A549 (cell line): ENCODE results near the gene CTNNBL1. TPM values are rescaled to one million over a fixed set of nuclear protein-coding genes. Genes with fewer than 3 reads are reported as not detected.

Experiments
- ATAC-seq, 2 experiments: fragments of 200-7000 bp in 1 of 2; fragments of >200 bp in 1 of 2; cut with Nextera tagmentation in 1 of 2; cut with Tn5 transposase in 1 of 2; 3 replicates each; pipeline versions ENCODE4 v1.8.0 to v1.9.1; 2018 to 2020; ENCODE audit warnings: mild to moderate bottlenecking in 1 of 2, moderate library complexity in 1 of 2
- CTCF ChIA-PET: fragments of 300-600 bp; sonication (Branson Sonifier 250); formaldehyde crosslinking; extraction: SDS; loops from one replicate; lab custom pipeline; 2021; ENCODE audit warnings: antibody characterized with exemption, inconsistent platforms; lab: Yijun Ruan, JAX
- POLR2A ChIA-PET: fragments of 350-600 bp; formaldehyde crosslinking; extraction: SDS; loops from one replicate; lab custom pipeline; 2021; ENCODE audit warnings: antibody characterized with exemption, inconsistent platforms; lab: Yijun Ruan, JAX
- DNase-seq, 2 experiments: peaks; one replicate each; pipeline versions ENCODE4 v3.0.0 to v3.0.0-alpha.2; 2011 to 2016; ENCODE audit warnings: low read depth in 1 of 2, low spot score in 1 of 2
- FAIRE-seq: peaks from 2 replicates; lab custom pipeline; 2011; peaks lifted over from hg19 to GRCh38; lab: Jason Lieb, UNC
- H3K27ac ChIP-seq, 2 experiments: fragments of >200 bp; sonication (Bioruptor Twin); formaldehyde crosslinking; 3 replicates each; pipeline ENCODE4 v1.5.1; 2016 to 2017
- H3K4me1 ChIP-seq: fragments of >200 bp; sonication (Bioruptor Twin); formaldehyde crosslinking; 3 replicates; pipeline ENCODE4 v1.6.1; 2016
- H3K4me2 ChIP-seq: fragments of >200 bp; sonication (Bioruptor Twin); formaldehyde crosslinking; 3 replicates; pipeline ENCODE4 v1.6.1; 2016
- H3K4me3 ChIP-seq: fragments of >200 bp; sonication (Bioruptor Twin); formaldehyde crosslinking; 3 replicates; pipeline ENCODE4 v1.5.1; 2016
- H3K9me3 ChIP-seq: fragments of >200 bp; sonication (Bioruptor Twin); formaldehyde crosslinking; 3 replicates; pipeline ENCODE4 v1.6.1; 2016
- BCL3 ChIP-seq: fragments of >200 bp; sonication (Bioruptor Twin); formaldehyde crosslinking; IDR thresholded peaks from 3 replicates; pipeline ENCODE4 v1.6.1; 2016
- BHLHE40 ChIP-seq: IDR thresholded peaks from 2 replicates; pipeline ENCODE4 v1.6.1; 2012; ENCODE audit warnings: low read depth, low read length, inconsistent platforms
- CBX8 ChIP-seq: fragments of 200-600 bp; sonication (generic); IDR thresholded peaks from 2 replicates; pipeline ENCODE4 v1.6.1; 2016
- CEBPB ChIP-seq, 2 experiments: fragments of >200 bp in 1 of 2; sonication (Bioruptor Twin) in 1 of 2; formaldehyde crosslinking in 1 of 2; IDR thresholded peaks; 2 replicates each; pipeline ENCODE4 v1.6.1; 2012 to 2016
- CHD2 ChIP-seq: fragments of 150-350 bp; IDR thresholded peaks from 2 replicates; pipeline ENCODE4 v1.6.1; 2014; ENCODE audit warnings: low read length; ENCODE audit not compliant: partially characterized antibody
- CHD4 ChIP-seq: fragments of 200-600 bp; sonication (generic); IDR thresholded peaks from 2 replicates; pipeline ENCODE4 v1.6.1; 2016; ENCODE audit warnings: antibody characterized with exemption, mild to moderate bottlenecking, borderline replicate concordance
- EHMT2 ChIP-seq: fragments of 200-600 bp; sonication (generic); IDR thresholded peaks from 2 replicates; pipeline ENCODE4 v1.6.1; 2016; ENCODE audit warnings: antibody characterized with exemption, low read depth, mild to moderate bottlenecking, moderate library complexity
- ELK1 ChIP-seq: fragments of 150-350 bp; IDR thresholded peaks from 2 replicates; pipeline ENCODE4 v1.6.1; 2014; ENCODE audit warnings: low read depth, mild to moderate bottlenecking, low read length
- EP300 ChIP-seq, 2 experiments: fragments of >200 bp; sonication (Bioruptor Twin); formaldehyde crosslinking; IDR thresholded peaks; 2 replicates in 1 of 2; 3 replicates in 1 of 2; pipeline ENCODE4 v1.6.1; 2016 to 2017
- FOXS1 ChIP-seq: fragments of 250-450 bp; sonication (Bioruptor Pico); IDR thresholded peaks from 2 replicates; pipeline ENCODE4 v1.5.0; 2020; ENCODE audit warnings: mild to moderate bottlenecking, moderate library complexity
- GATA3 ChIP-seq: IDR thresholded peaks from 2 replicates; pipeline ENCODE4 v1.6.1; 2012; ENCODE audit warnings: borderline replicate concordance
- HEYL ChIP-seq: fragments of 250-450 bp; sonication (Bioruptor Pico); IDR thresholded peaks from 2 replicates; pipeline ENCODE4 v1.8.0; 2021; ENCODE audit warnings: mild to moderate bottlenecking, moderate library complexity
- HOXA7 ChIP-seq: fragments of 250-450 bp; sonication (Bioruptor Pico); IDR thresholded peaks from 2 replicates; pipeline ENCODE4 v1.5.0; 2020; ENCODE audit warnings: mild to moderate bottlenecking, moderate library complexity
- HOXB5 ChIP-seq: fragments of 250-450 bp; sonication (Bioruptor Pico); IDR thresholded peaks from 2 replicates; pipeline ENCODE4 v1.5.0; 2020; ENCODE audit warnings: mild to moderate bottlenecking, moderate library complexity
- JUN ChIP-seq, 2 experiments: fragments of >200 bp; sonication (Bioruptor Twin); formaldehyde crosslinking; IDR thresholded peaks; 2 replicates in 1 of 2; 3 replicates in 1 of 2; pipeline ENCODE4 v1.6.1; 2016 to 2017
- KDM1A ChIP-seq: fragments of 200-600 bp; sonication (generic); IDR thresholded peaks from 2 replicates; pipeline ENCODE4 v1.6.1; 2016; ENCODE audit warnings: low read depth, mild to moderate bottlenecking
- KDM5A ChIP-seq: fragments of 200-600 bp; sonication (generic); IDR thresholded peaks from 2 replicates; pipeline ENCODE4 v1.6.1; 2016; ENCODE audit warnings: antibody characterized with exemption, mild to moderate bottlenecking
- MAX ChIP-seq: IDR thresholded peaks from 2 replicates; pipeline ENCODE4 v1.6.1; 2012
- NFE2L2 ChIP-seq: fragments of 150-350 bp; conservative IDR thresholded peaks from 2 replicates; pipeline ENCODE4 v1.6.1; 2014; ENCODE audit warnings: low read length
- NPAS2 ChIP-seq: fragments of 250-450 bp; sonication (Bioruptor Pico); IDR thresholded peaks from 2 replicates; pipeline ENCODE4 v1.8.0; 2022; ENCODE audit warnings: mild to moderate bottlenecking, moderate library complexity, borderline replicate concordance
- POLR2AphosphoS2 ChIP-seq: conservative IDR thresholded peaks from 2 replicates; pipeline ENCODE4 v1.6.1; 2012; ENCODE audit warnings: low read length, improper control_type of control experiment, inconsistent platforms
- RAD21 ChIP-seq, 2 experiments: fragments of >200 bp in 1 of 2; sonication (Bioruptor Twin) in 1 of 2; formaldehyde crosslinking in 1 of 2; IDR thresholded peaks in 1 of 2; conservative IDR thresholded peaks in 1 of 2; 2 replicates in 1 of 2; 3 replicates in 1 of 2; pipeline ENCODE4 v1.6.1; 2012 to 2018; ENCODE audit warnings: inconsistent platforms in 1 of 2
- RARB ChIP-seq: fragments of 250-450 bp; sonication (Bioruptor Pico); IDR thresholded peaks from 2 replicates; pipeline ENCODE4 v1.8.0; 2021; ENCODE audit warnings: mild to moderate bottlenecking, moderate library complexity
- RFX5 ChIP-seq: fragments of 450-650 bp; IDR thresholded peaks from 2 replicates; pipeline ENCODE4 v1.7.1; 2014; ENCODE audit warnings: antibody characterized with exemption, mild to moderate bottlenecking, moderate library complexity
- RNF2 ChIP-seq: fragments of 200-600 bp; sonication (generic); IDR thresholded peaks from 2 replicates; pipeline ENCODE4 v1.6.1; 2016; ENCODE audit warnings: low read depth, mild to moderate bottlenecking, antibody characterized with exemption, moderate library complexity, borderline replicate concordance
- TFCP2L1 ChIP-seq: fragments of 250-450 bp; sonication (Bioruptor Pico); IDR thresholded peaks from 2 replicates; pipeline ENCODE4 v1.5.0; 2021; ENCODE audit warnings: mild to moderate bottlenecking
- ZFP36 ChIP-seq: fragments of 450-650 bp; IDR thresholded peaks from 2 replicates; pipeline ENCODE4 v1.6.1; 2014; ENCODE audit warnings: borderline replicate concordance; ENCODE audit not compliant: partially characterized antibody
- WGBS: methylation state at CpG from one replicate; pipeline ENCODE4 v1.1.6; 2017; ENCODE audit errors: missing lambda C conversion rate; 5-methylcytosine and 5-hydroxymethylcytosine counted together
- polyA plus RNA-seq, 4 experiments: library from polyadenylated mRNA; depleted of rRNA in 3 of 4; stranded (reverse); fragments of >200 nt; fragmentation: RNase III in 1 of 4; extraction: RNeasy Plus Mini Kit Qiagen cat#74134 plus additional on column Dnase treatment in 1 of 4; gene quantifications; 2 replicates in 3 of 4; 3 replicates in 1 of 4; pipeline ENCODE4 v1.2.3, GENCODE V29; 2011 to 2017
- TF ChIP-seq, protein P1 (sequence below): fragments of 250-450 bp; sonication (Bioruptor Pico); IDR thresholded peaks from 2 replicates; pipeline ENCODE4 v1.5.0; 2021; ENCODE audit warnings: mild to moderate bottlenecking, moderate library complexity, borderline replicate concordance

Gene CTNNBL1
- polyA plus RNA-seq, 2 of the 4 experiments (the other 2 are of a cell fraction), result 41.0 to 59.9 TPM

GRCh38 chr20:37894454-37894853 is 200.6 kb downstream of the CTNNBL1 start:
- Histone ChIP-seq H3K9me3 (no peaks in the 10 kb centered on the region), H3K4me3 (no peak overlapping the region), H3K4me2 (no peak overlapping the region), H3K4me1 (no peaks in the 10 kb centered on the region; the same call in 2 of the 3 replicates), H3K27ac (no peak overlapping the region)
- FAIRE-seq, result no peak
- no peak for DNase-seq
- TF ChIP-seq CHD4 (no peak), CEBPB (IDR thresholded peaks at IDR 0.05) (no peak), RNF2 (no peak), EHMT2 (no peak)
- TF ChIP-seq, protein P1, sequence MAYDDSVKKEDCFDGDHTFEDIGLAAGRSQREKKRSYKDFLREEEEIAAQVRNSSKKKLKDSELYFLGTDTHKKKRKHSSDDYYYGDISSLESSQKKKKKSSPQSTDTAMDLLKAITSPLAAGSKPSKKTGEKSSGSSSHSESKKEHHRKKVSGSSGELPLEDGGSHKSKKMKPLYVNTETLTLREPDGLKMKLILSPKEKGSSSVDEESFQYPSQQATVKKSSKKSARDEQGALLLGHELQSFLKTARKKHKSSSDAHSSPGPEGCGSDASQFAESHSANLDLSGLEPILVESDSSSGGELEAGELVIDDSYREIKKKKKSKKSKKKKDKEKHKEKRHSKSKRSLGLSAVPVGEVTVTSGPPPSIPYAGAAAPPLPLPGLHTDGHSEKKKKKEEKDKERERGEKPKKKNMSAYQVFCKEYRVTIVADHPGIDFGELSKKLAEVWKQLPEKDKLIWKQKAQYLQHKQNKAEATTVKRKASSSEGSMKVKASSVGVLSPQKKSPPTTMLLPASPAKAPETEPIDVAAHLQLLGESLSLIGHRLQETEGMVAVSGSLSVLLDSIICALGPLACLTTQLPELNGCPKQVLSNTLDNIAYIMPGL (CRISPR knock-in tag), result no peak
- 57% methylated on average over 4 of the region's 4 CpGs for WGBS
- POLR2A ChIA-PET, result no interaction called here
- CTCF ChIA-PET, result interaction anchor here (0.6 to 1.8 kb wide), 4 partner anchors 9 to 330 kb away, joined by 3 to 7 read pairs (median 3); partner anchors contain the start of gene VSTM2L
- ATAC-seq, result no peak

DNA sequence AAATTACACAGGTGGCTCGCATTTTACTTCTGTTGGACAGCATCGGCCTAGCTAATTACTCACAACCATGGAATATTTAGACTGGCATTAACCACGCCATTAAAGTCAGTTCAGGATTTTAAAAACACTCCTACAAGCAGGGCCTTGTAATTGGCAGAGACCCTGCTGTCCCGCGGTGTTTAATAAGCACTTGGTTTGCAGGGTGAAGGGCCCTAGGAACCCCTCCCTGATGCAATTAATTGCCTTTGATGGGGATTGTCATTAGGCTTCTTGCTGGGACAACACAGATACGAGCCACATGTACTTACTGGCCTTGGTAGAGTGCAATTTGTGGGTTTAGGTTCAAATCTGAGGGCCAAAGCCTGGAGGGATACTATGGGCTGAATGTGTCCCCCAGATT is 201.3 kb downstream of the CTNNBL1 start:
- H3K9me3 ChIP-seq, result no peaks in the 10 kb centered on the region
- no peak for DNase-seq
- no peak overlapping the region for H3K27ac ChIP-seq
- no peak overlapping the region for H3K4me2 ChIP-seq
- WGBS, result 75% methylated on average over 6 of the region's 6 CpGs
- no peak for TF ChIP-seq GATA3
- TF ChIP-seq MAX, result no peak
- no peak for TF ChIP-seq RFX5
- TF ChIP-seq TFCP2L1, result no peak
- TF ChIP-seq KDM1A, result no peak
- TF ChIP-seq, protein P1 (CRISPR knock-in tag), result no peak
- TF ChIP-seq BCL3, result no peak
- TF ChIP-seq FOXS1, result no peak
- TF ChIP-seq HOXB5 (CRISPR knock-in tag), result no peak
- no peak for TF ChIP-seq ZFP36
- TF ChIP-seq, all 56 proteins: peak for 0
- no peak for ATAC-seq
- POLR2A ChIA-PET, result no interaction called here
- H3K4me1 ChIP-seq, result no peaks in the 10 kb centered on the region; the same call in 2 of the 3 replicates
- no peak for FAIRE-seq
- H3K4me3 ChIP-seq, result no peak overlapping the region
- CTCF ChIA-PET, result interaction anchor here (1.4 to 1.8 kb wide), 2 partner anchors 8 to 331 kb away, joined by 3 to 7 read pairs; partner anchors contain the start of gene VSTM2L

GRCh38 chr20:37896932-37897548 is 203.2 kb downstream of the CTNNBL1 start:
- Histone ChIP-seq H3K9me3 (no peaks in the 10 kb centered on the region), H3K4me3 (no peak overlapping the region), H3K4me2 (no peak overlapping the region), H3K4me1 (peaks cover 3% of the 10 kb centered on the region; the same call in 2 of the 3 replicates), H3K27ac (no peak overlapping the region)
- no peak for FAIRE-seq
- no peak for DNase-seq
- POLR2A ChIA-PET, result no interaction called here
- CTCF ChIA-PET, result interaction anchor here (1.8 to 1.9 kb wide), 2 partner anchors 9 to 333 kb away, joined by 6 to 9 read pairs; no protein-coding TSS in a partner anchor
- WGBS, result 73% methylated on average over 11 of the region's 12 CpGs
- peak in 1 of 2 experiments; percentile 31; a peak in 2 of 6 replicates for ATAC-seq
- no peak for TF ChIP-seq HOXA7 (CRISPR knock-in tag)
- TF ChIP-seq CBX8, result no peak
- TF ChIP-seq KDM1A, result no peak
- TF ChIP-seq BHLHE40, result no peak
- TF ChIP-seq KDM5A, result no peak
- no peak for TF ChIP-seq NFE2L2
- no peak for TF ChIP-seq RAD21 (conservative IDR thresholded peaks at IDR 0.05 in 1 of 2, IDR thresholded peaks at IDR 0.05 in 1 of 2)
- TF ChIP-seq NPAS2 (CRISPR knock-in tag), result no peak
- TF ChIP-seq JUN (IDR thresholded peaks at IDR 0.05), result no peak
- TF ChIP-seq EP300 (IDR thresholded peaks at IDR 0.05), result no peak
- TF ChIP-seq ELK1, result no peak
- no peak for TF ChIP-seq HEYL (CRISPR knock-in tag)
- no peak for TF ChIP-seq EHMT2
- no peak for TF ChIP-seq RARB (CRISPR knock-in tag)
- TF ChIP-seq CHD2, result no peak
- TF ChIP-seq POLR2AphosphoS2, result no peak
